ENCODE results near the gene CST5. TPM values are rescaled to one million over a fixed set of nuclear protein-coding genes. Genes with fewer than 3 reads are reported as not detected.

Gene CST5
- total RNA-seq, 4 donors from 2014 or later: 1.9 TPM; not detected in 3

DNA sequence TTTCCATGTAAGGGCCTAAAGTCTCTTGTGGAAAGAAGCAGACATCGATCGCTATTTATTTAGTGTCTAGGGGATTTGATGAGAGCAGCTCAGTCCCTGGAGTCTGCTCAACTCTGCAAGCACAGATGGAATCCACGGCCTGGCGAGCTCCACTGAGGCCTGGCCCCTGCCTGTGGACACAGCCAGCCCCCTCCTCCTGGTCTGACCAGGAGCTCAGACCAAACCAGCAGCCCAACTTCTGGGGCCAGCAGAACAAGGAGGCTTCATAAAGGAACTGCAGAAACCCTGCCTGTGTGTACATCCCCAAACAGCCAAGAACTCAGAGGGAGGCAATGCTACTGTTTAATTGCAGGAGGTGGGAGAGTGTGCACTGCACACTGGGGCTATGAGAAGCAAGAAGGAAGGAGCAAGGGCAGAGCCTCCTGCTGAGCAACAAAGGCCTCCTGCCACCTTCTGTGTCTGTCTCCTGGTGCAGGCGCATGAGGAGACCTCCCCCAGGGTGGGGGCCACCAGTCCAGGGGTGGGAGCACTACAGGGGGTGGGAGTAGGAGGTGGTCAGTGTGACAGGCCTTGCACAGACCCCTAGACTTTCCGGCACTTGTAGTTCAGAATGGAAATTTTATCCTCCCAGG lies 3.8 kb downstream of the CST5 start:
- Histone ChIP-seq H3K9me3 (no peaks in the 10 kb centered on the region), H3K36me3 (no peaks in the 10 kb centered on the region), H3K27me3 (no peaks in the 10 kb centered on the region), H3K4me3 (no peak overlapping the region), H3K4me1 (peaks cover 0 to 77% (median 28%) of the 10 kb centered on the region in 3 donors), H3K27ac (peak overlapping the region; percentile 44 to 89 (median 70))
- TF ChIP-seq EP300 (IDR thresholded peaks at IDR 0.05) (no peak), POLR2A (IDR thresholded peaks at IDR 0.05) (no peak), POLR2AphosphoS5 (IDR thresholded peaks at IDR 0.05) (no peak)
- TF ChIP-seq, protein P1, sequence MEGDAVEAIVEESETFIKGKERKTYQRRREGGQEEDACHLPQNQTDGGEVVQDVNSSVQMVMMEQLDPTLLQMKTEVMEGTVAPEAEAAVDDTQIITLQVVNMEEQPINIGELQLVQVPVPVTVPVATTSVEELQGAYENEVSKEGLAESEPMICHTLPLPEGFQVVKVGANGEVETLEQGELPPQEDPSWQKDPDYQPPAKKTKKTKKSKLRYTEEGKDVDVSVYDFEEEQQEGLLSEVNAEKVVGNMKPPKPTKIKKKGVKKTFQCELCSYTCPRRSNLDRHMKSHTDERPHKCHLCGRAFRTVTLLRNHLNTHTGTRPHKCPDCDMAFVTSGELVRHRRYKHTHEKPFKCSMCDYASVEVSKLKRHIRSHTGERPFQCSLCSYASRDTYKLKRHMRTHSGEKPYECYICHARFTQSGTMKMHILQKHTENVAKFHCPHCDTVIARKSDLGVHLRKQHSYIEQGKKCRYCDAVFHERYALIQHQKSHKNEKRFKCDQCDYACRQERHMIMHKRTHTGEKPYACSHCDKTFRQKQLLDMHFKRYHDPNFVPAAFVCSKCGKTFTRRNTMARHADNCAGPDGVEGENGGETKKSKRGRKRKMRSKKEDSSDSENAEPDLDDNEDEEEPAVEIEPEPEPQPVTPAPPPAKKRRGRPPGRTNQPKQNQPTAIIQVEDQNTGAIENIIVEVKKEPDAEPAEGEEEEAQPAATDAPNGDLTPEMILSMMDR (IDR thresholded peaks at IDR 0.05): no peak
- no peak for ATAC-seq
- WGBS, 2 donors (ENCODE audit: low coverage in 1 of 2): 57 to 83% methylated on average over 1 to 2 of the region's 6 CpGs

DNA sequence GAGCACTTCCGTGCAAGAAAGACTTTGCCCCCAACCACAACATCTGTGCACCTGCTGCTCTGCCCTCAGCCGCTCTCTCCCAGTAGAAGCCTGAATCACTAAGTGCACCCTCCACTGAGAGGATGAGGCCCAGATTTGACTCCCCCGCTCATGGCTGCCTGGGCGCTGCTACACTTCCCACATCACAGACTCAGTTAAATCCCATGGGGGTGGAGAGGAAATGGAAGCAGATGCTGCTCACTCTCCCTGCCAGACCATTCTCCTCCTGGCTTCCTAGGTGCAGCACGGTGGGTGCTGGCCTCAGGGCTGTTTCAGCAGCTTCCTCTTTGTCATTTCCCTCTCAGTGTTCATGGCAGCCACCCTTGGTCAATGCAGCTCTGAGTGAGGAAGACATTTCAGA lies 4.8 kb downstream of the CST5 start:
- TF ChIP-seq, protein P1 (IDR thresholded peaks at IDR 0.05): no peak
- no peak for TF ChIP-seq POLR2AphosphoS5 (IDR thresholded peaks at IDR 0.05)
- WGBS, 2 donors (ENCODE audit: low coverage in 1 of 2): 40 to 45% methylated on average over 1 to 2 of the region's 5 CpGs
- Histone ChIP-seq H3K9me3 (no peaks in the 10 kb centered on the region), H3K27me3 (no peaks in the 10 kb centered on the region), H3K4me3 (no peak overlapping the region), H3K4me1 (peaks cover 0 to 76% (median 23%) of the 10 kb centered on the region in 3 donors), H3K36me3 (no peaks in the 10 kb centered on the region), H3K27ac (peak overlapping the region in 3 of 4 donors; percentile 61 to 89 (median 79))
- no peak for ATAC-seq

DNA sequence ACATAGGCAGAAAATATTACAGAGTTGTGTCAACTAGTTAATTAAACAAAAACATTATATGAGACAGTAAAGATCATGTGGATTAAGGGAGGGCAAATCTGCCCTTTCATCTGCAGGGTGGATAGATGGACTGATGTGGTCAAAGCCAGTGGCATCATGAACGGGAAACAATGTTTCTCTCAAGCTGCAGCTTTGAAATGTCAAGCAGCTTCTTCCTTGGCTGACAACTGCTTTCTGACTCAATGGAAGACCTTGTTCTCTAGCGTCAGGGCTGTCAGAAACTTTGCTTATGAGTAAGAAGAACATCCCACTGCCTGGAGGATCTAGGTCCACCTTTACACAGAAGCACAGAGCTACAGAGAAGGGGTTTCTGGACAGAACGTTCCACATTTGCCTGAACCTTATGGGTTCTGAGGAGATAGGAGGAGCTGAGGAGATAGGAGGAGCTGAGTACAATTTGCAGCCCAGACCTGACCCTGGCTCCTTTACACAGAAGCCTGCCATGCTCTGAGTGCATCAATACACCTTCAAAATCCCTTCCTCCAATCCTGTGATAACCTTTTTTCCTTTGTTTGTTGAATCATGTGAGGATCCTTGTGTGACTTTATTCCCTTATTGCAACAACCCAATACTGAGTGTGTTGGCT lies 6.1 kb downstream of the CST5 start:
- Histone ChIP-seq H3K9me3 (no peaks in the 10 kb centered on the region), H3K27ac (peak overlapping the region in 3 of 4 donors; percentile 39 to 89 (median 79)), H3K4me3 (no peak overlapping the region), H3K4me1 (peaks cover 0 to 67% (median 18%) of the 10 kb centered on the region in 3 donors), H3K27me3 (no peaks in the 10 kb centered on the region), H3K36me3 (no peaks in the 10 kb centered on the region)
- 13 to 65% methylated on average over 2 to 3 of the region's 3 CpGs for WGBS, 2 donors (ENCODE audit: low coverage in 1 of 2)
- no peak for TF ChIP-seq POLR2AphosphoS5 (IDR thresholded peaks at IDR 0.05)
- TF ChIP-seq EP300 (IDR thresholded peaks at IDR 0.05): no peak
- TF ChIP-seq POLR2A (IDR thresholded peaks at IDR 0.05): no peak
- TF ChIP-seq, protein P1 (IDR thresholded peaks at IDR 0.05): no peak
- ATAC-seq: no peak

DNA sequence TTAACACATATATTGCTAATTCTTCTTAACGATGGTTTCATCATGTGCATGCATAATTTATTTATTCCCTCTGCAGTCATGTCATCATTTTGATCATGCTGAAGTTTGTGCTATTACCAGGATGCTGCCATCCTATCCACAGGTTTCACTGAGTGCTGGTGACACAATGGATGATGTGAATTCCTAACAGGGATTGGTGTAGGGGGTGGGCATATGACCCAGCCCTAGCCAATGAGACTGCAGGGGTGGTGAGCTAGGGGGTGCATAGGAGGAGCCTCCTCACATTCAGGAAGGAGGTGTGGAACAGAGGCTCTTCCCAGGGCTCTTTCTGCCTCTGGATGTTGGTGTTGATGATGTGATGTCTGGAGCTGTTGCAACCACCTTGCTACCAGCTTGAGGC lies 7.5 kb downstream of the CST5 start:
- Histone ChIP-seq H3K27ac (peak overlapping the region in 1 of 4 donors; percentile 89), H3K4me3 (no peak overlapping the region), H3K27me3 (no peaks in the 10 kb centered on the region), H3K36me3 (no peaks in the 10 kb centered on the region), H3K9me3 (no peaks in the 10 kb centered on the region), H3K4me1 (peaks cover 0 to 57% (median 18%) of the 10 kb centered on the region in 3 donors)
- WGBS, 2 donors (ENCODE audit: low coverage in 1 of 2): 88 to 100% methylated on average over 1 of the region's 1 CpG
- no peak for ATAC-seq
- TF ChIP-seq POLR2AphosphoS5 (IDR thresholded peaks at IDR 0.05) (no peak), POLR2A (IDR thresholded peaks at IDR 0.05) (no peak), EP300 (IDR thresholded peaks at IDR 0.05) (no peak)
- TF ChIP-seq, protein P1 (IDR thresholded peaks at IDR 0.05): no peak

DNA sequence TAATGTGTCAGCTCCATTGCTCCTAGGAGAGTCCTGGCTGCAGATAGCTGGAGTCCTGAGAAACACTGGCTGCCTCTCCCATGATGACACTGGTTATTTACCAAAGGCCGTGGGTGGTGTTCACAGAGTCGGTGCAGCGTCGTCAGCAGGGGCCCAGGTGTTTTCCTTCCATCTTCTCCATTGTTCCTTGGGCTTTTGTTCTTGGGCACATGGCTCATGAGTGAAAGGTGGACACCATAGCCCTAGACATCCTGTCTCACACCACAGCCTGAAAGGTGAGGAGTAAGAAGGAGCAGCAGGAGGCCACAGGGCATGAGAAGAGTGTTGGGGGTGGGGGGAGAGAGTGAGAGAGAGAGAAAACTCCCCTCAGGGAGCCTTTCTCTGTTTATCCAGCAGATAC lies 9.1 kb downstream of the CST5 start:
- no peaks in the 10 kb centered on the region for H3K36me3 ChIP-seq
- ATAC-seq: no peak
- no peaks in the 10 kb centered on the region for H3K27me3 ChIP-seq
- TF ChIP-seq POLR2A (IDR thresholded peaks at IDR 0.05) (no peak), POLR2AphosphoS5 (IDR thresholded peaks at IDR 0.05) (no peak), EP300 (IDR thresholded peaks at IDR 0.05) (no peak)
- TF ChIP-seq, protein P1 (IDR thresholded peaks at IDR 0.05): no peak
- H3K4me1 ChIP-seq: peaks cover 0 to 41% (median 12%) of the 10 kb centered on the region in 3 donors
- no peaks in the 10 kb centered on the region for H3K9me3 ChIP-seq
- no peak overlapping the region for H3K4me3 ChIP-seq
- WGBS, 2 donors (ENCODE audit: low coverage in 1 of 2): 14% methylated on average over 4 of the region's 4 CpGs; no CpG with 5 or more reads in 1 of the 2 donors
- peak overlapping the region in 1 of 4 donors; percentile 23 for H3K27ac ChIP-seq
